Measurements from ENCODE around the gene RTN4RL2.

The RTN4RL2 gene

DNA sequence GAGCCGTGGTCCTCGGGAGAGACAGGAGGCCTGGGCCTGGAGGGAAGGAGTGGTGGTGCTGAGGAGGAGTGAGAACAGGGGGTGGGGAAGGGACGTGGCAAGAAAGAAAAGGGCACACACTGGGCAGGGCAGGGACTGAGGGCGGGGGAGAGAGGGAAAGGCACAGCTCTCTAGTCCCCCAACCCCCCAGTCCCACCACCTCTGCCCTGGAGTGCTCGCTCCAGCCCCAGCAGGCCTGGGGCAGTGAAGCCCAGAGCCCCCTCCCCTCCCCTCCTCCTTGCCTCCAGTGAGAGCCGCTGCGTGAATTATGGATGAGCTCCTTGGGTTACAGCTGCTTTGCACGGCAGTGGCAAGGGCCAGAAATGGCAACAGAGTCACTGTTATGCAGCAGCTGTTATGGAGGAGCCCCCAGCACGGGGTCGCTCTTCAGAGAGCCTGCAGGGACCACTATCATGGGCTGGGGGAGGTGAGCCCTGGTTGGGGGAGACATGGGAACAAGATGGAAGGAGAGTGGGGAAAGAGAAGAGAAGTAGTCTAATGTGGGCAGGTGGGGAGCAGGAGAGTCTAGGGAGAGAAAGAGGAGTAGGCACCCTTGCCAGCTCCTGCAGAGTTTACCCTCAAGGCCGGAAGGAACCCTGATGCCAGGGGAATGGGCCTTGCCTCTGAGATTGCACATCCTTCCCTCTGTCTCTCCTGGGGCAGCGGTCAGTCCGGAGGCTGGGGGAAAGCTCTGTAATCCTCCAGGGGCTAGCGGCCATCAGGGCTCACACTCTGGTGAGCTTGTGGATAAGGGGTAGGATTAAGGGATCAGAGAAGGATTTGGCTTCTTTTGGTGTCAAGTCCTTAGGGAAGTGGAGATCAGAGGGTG is 3.6 kb downstream of the RTN4RL2 start:
- no peak for DNase-seq

DNA sequence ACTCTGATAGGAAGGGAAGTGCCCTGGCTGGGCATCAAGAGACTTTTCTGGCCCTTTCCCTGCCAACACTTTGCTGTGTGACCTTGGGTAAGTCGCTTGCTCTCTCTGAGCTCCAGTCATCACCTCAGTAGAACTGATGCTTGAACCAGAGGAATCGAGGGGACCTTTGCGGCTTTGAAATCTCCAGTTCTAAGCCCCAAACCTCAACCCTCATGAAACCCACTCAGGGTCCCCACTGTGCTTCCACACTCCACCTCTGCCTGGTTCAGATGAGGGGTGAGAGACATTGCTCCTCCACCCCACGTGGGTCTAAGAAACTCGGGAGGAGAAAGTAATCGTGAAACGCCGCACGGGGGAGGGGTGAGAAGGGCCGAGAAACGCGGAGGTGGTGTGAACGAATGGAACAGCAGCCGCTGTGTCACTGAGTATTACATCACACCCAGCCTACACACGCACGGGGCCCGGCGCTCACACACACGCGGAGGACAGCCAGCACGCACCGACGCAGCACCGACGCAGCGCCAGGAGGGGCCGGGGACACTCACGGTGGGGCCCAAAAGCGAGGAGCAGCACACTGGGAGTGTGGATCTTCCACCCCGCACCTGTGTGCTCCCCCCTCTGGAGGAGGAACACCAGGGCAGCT is 4.3 kb downstream of the RTN4RL2 start:
- no peak for DNase-seq

DNA sequence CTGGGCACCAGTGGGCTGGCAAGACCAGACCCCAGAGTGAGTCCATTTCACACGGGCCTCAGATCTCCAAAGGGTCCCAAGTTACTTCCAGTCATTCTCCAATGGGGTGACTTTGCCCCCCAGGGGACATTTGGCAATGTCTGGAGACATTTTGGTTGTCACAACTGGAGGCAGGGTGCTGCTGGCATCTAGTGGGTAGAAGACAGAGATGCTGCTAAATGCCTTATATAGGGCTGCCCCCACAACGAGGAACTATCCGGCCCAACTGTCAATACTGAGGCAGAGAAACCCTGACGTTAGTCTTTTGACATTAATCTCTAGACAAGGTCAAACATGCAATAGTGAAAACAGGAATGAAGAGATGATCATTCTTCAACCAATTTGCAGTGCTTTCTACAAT is 6.4 kb downstream of the RTN4RL2 start:
- DNase-seq: no peak

DNA sequence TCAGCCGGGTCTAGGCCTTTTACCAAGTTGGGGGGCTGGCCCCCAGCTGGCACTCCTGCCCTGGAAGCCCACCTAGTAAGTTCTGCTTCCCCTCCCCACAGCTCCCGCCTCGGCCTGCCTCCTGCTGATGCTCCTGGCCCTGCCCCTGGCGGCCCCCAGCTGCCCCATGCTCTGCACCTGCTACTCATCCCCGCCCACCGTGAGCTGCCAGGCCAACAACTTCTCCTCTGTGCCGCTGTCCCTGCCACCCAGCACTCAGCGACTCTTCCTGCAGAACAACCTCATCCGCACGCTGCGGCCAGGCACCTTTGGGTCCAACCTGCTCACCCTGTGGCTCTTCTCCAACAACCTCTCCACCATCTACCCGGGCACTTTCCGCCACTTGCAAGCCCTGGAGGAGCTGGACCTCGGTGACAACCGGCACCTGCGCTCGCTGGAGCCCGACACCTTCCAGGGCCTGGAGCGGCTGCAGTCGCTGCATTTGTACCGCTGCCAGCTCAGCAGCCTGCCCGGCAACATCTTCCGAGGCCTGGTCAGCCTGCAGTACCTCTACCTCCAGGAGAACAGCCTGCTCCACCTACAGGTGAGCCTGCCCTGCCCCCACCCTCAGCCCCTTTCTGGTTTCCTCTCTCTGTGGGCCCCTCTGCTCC is 7.3 kb downstream of the RTN4RL2 start:
- DNase-seq: no peak

DNA sequence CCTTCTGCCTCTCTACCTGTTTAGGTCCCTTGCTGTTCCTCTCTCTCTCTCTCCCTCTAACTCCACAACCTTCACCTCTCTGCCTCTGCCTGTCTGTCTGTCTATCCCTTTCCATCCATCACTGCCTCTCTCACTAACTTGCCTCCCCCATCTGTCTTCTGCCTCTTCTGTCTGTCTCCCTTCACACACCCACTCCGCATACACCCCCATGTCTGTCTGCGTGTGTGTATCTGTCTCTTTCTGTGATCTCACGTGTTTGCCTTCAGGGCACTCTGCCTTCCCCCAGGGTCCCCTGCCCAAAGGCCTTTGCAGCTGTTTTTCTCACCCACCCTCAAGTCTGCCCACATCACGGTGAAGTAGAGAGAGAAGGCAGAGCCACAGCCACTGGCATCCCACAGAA is 7.9 kb downstream of the RTN4RL2 start:
- DNase-seq: no peak

DNA sequence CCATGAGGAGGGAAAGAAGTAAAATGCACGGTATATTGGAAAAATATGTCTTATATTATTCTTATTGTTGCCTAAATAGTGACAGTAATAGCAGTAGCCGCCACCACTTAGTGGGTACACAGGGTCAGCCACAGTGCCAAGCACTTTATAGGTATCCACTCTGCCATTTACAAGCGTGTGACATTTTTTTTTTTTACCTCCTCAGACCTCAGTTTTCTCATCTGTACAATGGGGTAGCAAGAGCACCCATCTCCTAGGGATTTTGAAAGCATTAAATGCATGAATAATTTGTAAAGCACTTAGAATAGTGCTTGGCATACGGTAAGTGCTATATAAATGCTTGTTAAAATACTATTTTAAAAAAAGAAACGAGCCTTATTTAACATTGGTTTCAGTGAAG is 8.9 kb downstream of the RTN4RL2 start:
- DNase-seq: no peak

- DNase-seq: peak; percentile 25
Measured at GRCh38 chr11:57471496-57471895, 11.2 kb downstream of the RTN4RL2 start.

GRCh38 chr11:57473285-57473841 is 13.0 kb downstream of the RTN4RL2 start:
- DNase-seq: no peak

DNA sequence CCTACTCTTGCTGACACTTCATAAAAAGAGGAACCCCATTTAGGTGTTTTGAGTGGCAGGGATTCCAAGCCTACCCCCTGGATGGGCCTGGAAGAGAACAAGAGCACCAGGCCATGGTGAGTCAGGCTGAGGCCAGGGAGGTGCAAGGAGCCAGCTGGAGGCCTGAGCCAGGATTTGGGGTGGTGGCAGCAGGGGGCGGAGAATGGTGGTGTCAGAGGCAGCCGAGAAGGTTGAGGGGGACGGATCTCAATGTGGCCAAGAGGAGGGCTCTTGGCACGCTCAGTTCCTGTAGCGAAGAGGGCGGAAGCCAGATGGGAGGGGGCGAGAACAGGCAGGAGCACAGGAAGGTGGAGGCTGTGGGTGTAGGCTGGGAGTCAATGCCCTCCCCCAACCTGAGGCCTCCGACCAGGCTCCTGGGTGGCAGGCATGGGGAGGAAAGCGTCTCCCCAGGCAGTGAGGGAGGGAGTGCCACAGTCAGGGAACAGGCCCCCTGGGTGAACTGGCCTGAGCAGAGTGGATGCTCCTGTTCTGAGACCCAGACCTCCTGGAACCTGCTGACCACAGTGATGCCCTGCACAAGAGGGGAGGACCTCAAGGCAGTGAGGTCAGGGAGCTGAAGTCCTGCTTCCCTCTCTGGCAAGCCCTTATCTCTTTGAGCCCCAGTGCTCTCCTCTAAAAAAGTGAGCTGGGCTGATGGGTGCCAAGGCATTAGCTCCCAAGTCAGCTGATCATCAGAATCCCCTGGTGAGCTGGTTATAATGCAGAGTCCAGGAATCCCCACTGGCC is 13.9 kb downstream of the RTN4RL2 start:
- DNase-seq: no peak

DNA sequence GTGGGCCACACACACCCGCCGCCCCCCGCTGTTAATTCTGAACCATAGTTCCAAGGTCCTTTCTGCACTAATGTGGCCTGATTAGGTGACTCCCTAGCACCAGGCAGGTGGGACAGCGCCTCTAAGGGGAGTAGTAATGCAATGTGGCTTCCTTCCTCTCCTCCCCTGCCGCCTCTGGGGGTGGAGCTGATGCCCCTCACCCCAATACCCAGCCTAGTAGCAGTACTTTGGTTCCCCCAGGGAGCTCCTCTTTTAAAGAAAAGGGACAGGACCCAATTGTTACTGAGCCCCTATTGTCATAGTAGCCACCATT is 14.4 kb downstream of the RTN4RL2 start:
- DNase-seq: no peak

DNA sequence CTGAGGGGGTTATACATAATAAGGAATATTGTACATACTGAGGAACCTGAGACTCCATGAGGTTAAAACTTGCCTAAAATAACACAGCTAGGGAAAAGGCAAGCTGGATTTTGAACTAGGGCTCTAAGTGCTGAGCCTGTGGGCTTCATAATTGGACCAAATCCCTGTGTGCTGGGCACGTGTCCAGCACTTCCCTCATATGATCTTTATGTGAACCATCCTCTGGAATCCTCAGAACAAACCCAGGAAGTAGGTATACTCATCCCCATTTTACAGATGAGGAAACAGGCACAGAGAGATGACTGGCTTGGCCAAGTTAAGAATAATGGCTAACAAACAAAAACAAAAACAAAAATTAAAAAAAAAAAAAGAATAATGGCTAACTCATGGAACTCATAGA is 14.9 kb downstream of the RTN4RL2 start:
- DNase-seq: no peak

DNA sequence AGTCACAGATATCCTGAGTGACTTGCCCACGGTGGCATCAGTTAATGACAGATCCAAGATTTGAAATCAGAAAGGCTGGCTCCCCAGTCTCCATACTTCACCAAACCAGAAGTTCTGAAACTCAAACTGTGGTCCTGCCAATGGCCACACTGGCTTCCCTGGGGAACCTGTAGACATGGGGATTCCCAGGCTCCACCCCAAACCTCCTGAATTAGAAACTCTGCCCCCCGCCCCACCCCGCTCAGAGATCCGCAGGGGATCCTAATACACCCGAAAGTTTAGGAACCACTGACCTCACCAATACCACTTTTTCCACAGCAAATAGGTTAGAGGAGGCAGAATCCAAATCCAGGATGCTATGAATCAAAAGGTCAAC is 15.3 kb downstream of the RTN4RL2 start:
- no peak for DNase-seq

- DNase-seq: no peak
Measured at GRCh38 chr11:57476047-57476756, 15.9 kb downstream of the RTN4RL2 start.

- no peak for DNase-seq
Measured at GRCh38 chr11:57476757-57477506, 16.6 kb downstream of the RTN4RL2 start.

DNA sequence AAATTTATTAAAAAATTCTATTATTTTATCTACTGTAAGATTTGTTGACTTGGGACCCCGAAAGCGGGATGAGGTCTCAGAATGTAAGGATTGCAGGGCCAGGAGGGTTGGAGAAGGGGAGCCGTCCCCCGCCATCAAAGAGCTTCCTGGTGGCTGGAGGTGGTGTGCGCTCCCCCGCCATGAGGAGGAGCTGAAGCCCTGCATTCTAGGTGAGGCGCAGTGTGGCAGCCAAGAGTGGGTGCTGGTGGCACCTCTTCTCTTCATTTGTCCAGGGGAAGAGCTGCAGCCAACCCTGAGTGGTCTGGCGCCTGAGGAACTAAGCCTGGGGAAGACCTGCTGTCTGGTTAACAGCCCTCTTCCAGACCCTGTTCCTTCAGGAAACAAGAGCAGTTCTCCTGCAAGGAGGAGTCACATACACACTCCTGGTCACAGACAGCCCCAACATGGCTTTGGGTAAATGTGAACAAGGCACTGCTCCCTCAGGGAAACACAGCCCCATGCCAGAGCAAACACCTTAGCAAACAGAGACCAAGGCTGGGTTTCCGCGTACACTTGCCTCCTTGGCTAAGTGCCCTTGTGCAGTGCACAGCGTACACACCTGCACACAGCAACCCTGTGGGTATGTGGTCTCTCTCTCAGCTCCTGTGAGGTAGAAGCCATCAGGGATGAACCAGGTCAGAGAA is 17.3 kb downstream of the RTN4RL2 start:
- no peak for DNase-seq

- no peak for DNase-seq
Measured at GRCh38 chr11:57479021-57479663, 18.8 kb downstream of the RTN4RL2 start.

DNA sequence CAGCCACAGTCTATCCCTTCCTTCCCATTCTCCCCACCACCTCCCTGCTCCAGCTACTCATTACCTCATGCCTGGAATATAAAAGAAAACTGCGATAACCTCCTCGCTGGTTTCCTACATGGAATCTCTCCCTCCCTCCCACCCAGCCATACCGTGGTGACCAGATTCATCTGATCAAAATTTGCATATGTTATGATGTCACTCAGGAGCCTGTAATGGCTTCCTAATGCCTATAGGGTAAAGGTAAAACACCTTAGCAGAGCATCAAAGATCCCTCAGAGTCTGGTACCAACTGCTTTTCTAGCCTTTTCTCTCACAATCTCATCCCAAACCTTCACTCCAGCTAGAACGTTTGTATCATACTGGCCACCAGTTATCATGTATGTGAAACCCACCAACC is 19.6 kb downstream of the RTN4RL2 start:
- DNase-seq: no peak

- no peak for DNase-seq
Measured at GRCh38 chr11:57480409-57481137, 20.2 kb downstream of the RTN4RL2 start.

DNA sequence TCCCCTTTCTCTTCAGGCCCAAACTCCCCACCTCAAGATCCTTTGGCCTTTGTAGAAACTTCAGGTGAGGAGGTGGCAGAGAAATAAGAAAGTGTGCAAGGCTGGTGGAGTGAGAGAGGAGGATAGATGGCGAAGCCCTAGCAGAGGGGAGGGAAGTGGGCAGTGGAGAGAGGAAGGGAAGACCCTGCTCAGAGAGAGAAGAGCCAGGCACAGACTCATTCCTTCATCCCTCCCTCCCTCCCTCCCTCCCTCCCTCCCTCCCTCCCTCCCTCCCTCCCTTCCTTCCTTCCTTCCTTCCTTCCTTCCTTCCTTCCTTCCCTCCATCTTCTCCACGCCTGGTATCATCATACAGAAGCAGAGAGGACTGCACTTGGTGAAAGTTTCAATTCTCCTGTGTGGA is 21.0 kb downstream of the RTN4RL2 start:
- no peak for DNase-seq
